Measurements from ENCODE around the gene IQCN.
A peak's percentile ranks its signal among the peaks of the same experiment; 100 is the strongest.

IQCN gene

GRCh38 chr19:18266771-18267686 is 7.2 kb downstream of the IQCN start:
- DNase-seq (ENCODE audit: low spot score) = no peak

GRCh38 chr19:18265582-18265981 is 8.7 kb downstream of the IQCN start:
- no peak for DNase-seq (ENCODE audit: low spot score)

- no peak for DNase-seq (ENCODE audit: low spot score)
Observed at GRCh38 chr19:18264971-18265540, 9.2 kb downstream of the IQCN start.

- no peak for DNase-seq (ENCODE audit: low spot score)
Observed at GRCh38 chr19:18264137-18264854, 10.0 kb downstream of the IQCN start.

GRCh38 chr19:18263324-18264136 is 10.7 kb downstream of the IQCN start:
- DNase-seq (ENCODE audit: low spot score) = no peak

GRCh38 chr19:18262917-18263316 is 11.3 kb downstream of the IQCN start:
- DNase-seq (ENCODE audit: low spot score) = no peak

GRCh38 chr19:18262144-18262543 is 12.1 kb downstream of the IQCN start:
- no peak for DNase-seq (ENCODE audit: low spot score)

- no peak for DNase-seq (ENCODE audit: low spot score)
Observed at GRCh38 chr19:18261474-18261873, 12.8 kb downstream of the IQCN start.

- no peak for DNase-seq (ENCODE audit: low spot score)
Observed at GRCh38 chr19:18259893-18260292, 14.4 kb downstream of the IQCN start.

- no peak for DNase-seq (ENCODE audit: low spot score)
Observed at GRCh38 chr19:18257503-18258470, 16.5 kb downstream of the IQCN start.

GRCh38 chr19:18254546-18255503 is 19.4 kb downstream of the IQCN start:
- no peak for DNase-seq (ENCODE audit: low spot score)

- DNase-seq (ENCODE audit: low spot score) = no peak
Observed at GRCh38 chr19:18253716-18254115, 20.5 kb downstream of the IQCN start.

GRCh38 chr19:18253130-18253529 is 21.1 kb downstream of the IQCN start:
- no peak for DNase-seq (ENCODE audit: low spot score)

- no peak for DNase-seq (ENCODE audit: low spot score)
Observed at GRCh38 chr19:18252370-18252717, 21.9 kb downstream of the IQCN start.

- DNase-seq (ENCODE audit: low spot score) = peak; percentile 82
Observed at GRCh38 chr19:18251587-18252369, 22.5 kb downstream of the IQCN start.

- DNase-seq (ENCODE audit: low spot score) = no peak
Observed at GRCh38 chr19:18249834-18250233, 24.4 kb downstream of the IQCN start.

- no peak for DNase-seq (ENCODE audit: low spot score)
Observed at GRCh38 chr19:18245297-18245696, 29.0 kb downstream of the IQCN start.

- no peak for DNase-seq (ENCODE audit: low spot score)
Observed at GRCh38 chr19:18239303-18239702, 34.9 kb downstream of the IQCN start.

GRCh38 chr19:18234194-18234593 is 40.1 kb downstream of the IQCN start:
- DNase-seq (ENCODE audit: low spot score) = no peak
